Trophoblast cell (in vitro differentiated cells and primary cell): ENCODE measurements around the gene CYP2E1.

Experiments used
- DNase-seq, 2 donors: peaks; one replicate each; pipeline ENCODE4 v3.0.0-alpha.2; 2016
- H2AFZ ChIP-seq: 2 replicates; pipeline ENCODE4 v1.6.1; 2013; ENCODE audit warnings: low read length, moderate library complexity, mild to moderate bottlenecking; ENCODE audit not compliant: insufficient read depth, poor library complexity
- H2AK5ac ChIP-seq: 2 replicates; pipeline ENCODE4 v1.6.1; 2013; ENCODE audit warnings: mild to moderate bottlenecking, low read length
- H2BK120ac ChIP-seq: 2 replicates; pipeline ENCODE4 v1.6.1; 2013; ENCODE audit warnings: low read length, mild to moderate bottlenecking, moderate library complexity; ENCODE audit not compliant: insufficient read depth, poor library complexity
- H2BK12ac ChIP-seq: 2 replicates; pipeline ENCODE4 v1.6.1; 2013; ENCODE audit warnings: mild to moderate bottlenecking, low read length, moderate library complexity
- H2BK5ac ChIP-seq: 2 replicates; pipeline ENCODE4 v1.6.1; 2013; ENCODE audit warnings: low read length, low read depth, moderate library complexity, mild to moderate bottlenecking; ENCODE audit not compliant: poor library complexity
- H3K14ac ChIP-seq: 2 replicates; pipeline ENCODE4 v1.6.1; 2013; ENCODE audit warnings: mild to moderate bottlenecking, low read length
- H3K18ac ChIP-seq: 2 replicates; pipeline ENCODE4 v1.6.1; 2013; ENCODE audit warnings: mild to moderate bottlenecking, low read length
- H3K23ac ChIP-seq: 2 replicates; pipeline ENCODE4 v1.6.1; 2013; ENCODE audit warnings: low read length
- H3K27ac ChIP-seq: 2 replicates; pipeline ENCODE4 v1.5.1; 2013; ENCODE audit warnings: low read depth, mild to moderate bottlenecking, inconsistent platforms, low read length, moderate library complexity
- H3K27me3 ChIP-seq: 2 replicates; pipeline ENCODE4 v1.6.1; 2013; ENCODE audit warnings: inconsistent platforms, mild to moderate bottlenecking, low read length, moderate library complexity; ENCODE audit not compliant: insufficient read depth
- H3K36me3 ChIP-seq, 2 experiments: 1 replicate in 1 of 2; 2 replicates in 1 of 2; pipeline ENCODE4 v1.6.1; 2013; ENCODE audit warnings: low read length in 2 of 2, mild to moderate bottlenecking in 2 of 2, moderate library complexity in 1 of 2; ENCODE audit not compliant: insufficient read depth in 2 of 2, control insufficient read depth in 1 of 2
- H3K4ac ChIP-seq: 2 replicates; pipeline ENCODE4 v1.6.1; 2013; ENCODE audit warnings: low read depth, mild to moderate bottlenecking, low read length, moderate library complexity
- H3K4me1 ChIP-seq, 2 experiments: 1 replicate in 1 of 2; 2 replicates in 1 of 2; pipeline ENCODE4 v1.6.1; 2013; ENCODE audit warnings: low read length in 2 of 2, mild to moderate bottlenecking in 2 of 2, moderate library complexity in 1 of 2; ENCODE audit not compliant: insufficient read depth in 2 of 2, control insufficient read depth in 1 of 2
- H3K4me2 ChIP-seq: 2 replicates; pipeline ENCODE4 v1.6.1; 2013; ENCODE audit warnings: inconsistent platforms, mild to moderate bottlenecking, low read length, moderate library complexity
- H3K4me3 ChIP-seq: 2 replicates; pipeline ENCODE4 v1.5.1; 2013; ENCODE audit warnings: mild to moderate bottlenecking, low read depth, low read length, inconsistent platforms
- H3K79me1 ChIP-seq: one replicate; pipeline ENCODE4 v1.6.1; 2013; ENCODE audit warnings: low read length
- H3K79me2 ChIP-seq: 2 replicates; pipeline ENCODE4 v1.6.1; 2013; ENCODE audit warnings: low read length, mild to moderate bottlenecking; ENCODE audit not compliant: control insufficient read depth, insufficient read depth, poor library complexity
- H3K9ac ChIP-seq: 2 replicates; pipeline ENCODE4 v1.6.1; 2013; ENCODE audit warnings: mild to moderate bottlenecking, low read length
- H3K9me3 ChIP-seq: 2 replicates; pipeline ENCODE4 v1.6.1; 2013; ENCODE audit warnings: low read depth, mild to moderate bottlenecking, control low read depth, inconsistent platforms, low read length; ENCODE audit not compliant: insufficient read depth
- H4K12ac ChIP-seq: 2 replicates; pipeline ENCODE4 v1.6.1; 2013; ENCODE audit warnings: low read depth, mild to moderate bottlenecking, low read length, moderate library complexity
- H4K8ac ChIP-seq: 2 replicates; pipeline ENCODE4 v1.6.1; 2013; ENCODE audit warnings: low read depth, mild to moderate bottlenecking, low read length, moderate library complexity
- H4K91ac ChIP-seq: one replicate; pipeline ENCODE4 v1.6.1; 2013; ENCODE audit warnings: low read depth, mild to moderate bottlenecking, low read length, moderate library complexity
- WGBS: extraction: QIAGEN DNeasy Blood & Tissue Kit; methylation state at CpG from one replicate; pipeline ENCODE4 v1.1.7; 2013; ENCODE audit warnings: missing lambda C conversion rate; ENCODE audit not compliant: insufficient read length, insufficient coverage; ENCODE audit errors: extremely low coverage; 5-methylcytosine and 5-hydroxymethylcytosine counted together

CYP2E1 gene

GRCh38 chr10:133555521-133555920 is 28.4 kb downstream of the CYP2E1 start:
- no peak overlapping the region for H3K14ac ChIP-seq
- H2AFZ ChIP-seq: no peak overlapping the region

DNA sequence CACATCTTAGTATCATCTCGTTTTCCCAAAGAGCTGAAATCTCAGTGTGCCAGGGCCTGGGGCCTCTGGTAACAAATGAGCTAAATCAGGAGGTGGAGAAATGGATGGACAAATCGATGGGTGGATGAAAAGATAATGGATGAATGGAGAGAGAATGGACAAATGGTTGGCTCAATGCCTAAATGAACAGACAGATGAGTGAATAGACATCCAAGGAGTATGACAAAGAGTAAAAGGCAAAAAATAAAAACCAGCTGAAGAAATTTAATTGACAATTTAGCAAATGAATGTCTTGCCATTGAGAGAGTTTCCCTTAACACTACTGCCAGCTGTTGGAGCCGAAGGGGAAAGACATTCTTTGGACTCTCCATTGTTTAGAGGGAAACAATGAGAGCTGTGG is 30.2 kb downstream of the CYP2E1 start:
- Histone ChIP-seq H3K27me3 (no peaks in the 10 kb centered on the region), H3K27ac (no peak overlapping the region), H3K4ac (no peak overlapping the region), H3K4me3 (no peak overlapping the region), H2BK5ac (no peak overlapping the region), H3K4me2 (no peak overlapping the region), H3K9me3 (peaks cover 52% of the 10 kb centered on the region), H3K23ac (no peak overlapping the region), H3K9ac (no peak overlapping the region), H2AK5ac (no peak overlapping the region), H3K79me1 (no peaks in the 10 kb centered on the region), H2BK120ac (no peak overlapping the region), H3K36me3 (no peaks in the 10 kb centered on the region), H4K8ac (no peak overlapping the region), H4K12ac (no peak overlapping the region), H3K4me1 (no peaks in the 10 kb centered on the region), H4K91ac (no peak overlapping the region), H3K14ac (no peak overlapping the region), H3K18ac (no peak overlapping the region), H2BK12ac (no peak overlapping the region), H2AFZ (no peak overlapping the region), H3K79me2 (no peaks in the 10 kb centered on the region)
- DNase-seq: no peak
- WGBS: no CpG with 5 or more reads among the region's 3 CpGs

More at GRCh38 chr10:133555521-133555920, 28.4 kb downstream of the CYP2E1 start:
- H2AK5ac ChIP-seq: no peak overlapping the region
- no peaks in the 10 kb centered on the region for H3K36me3 ChIP-seq
- no CpG with 5 or more reads among the region's 8 CpGs for WGBS
- H2BK120ac ChIP-seq: no peak overlapping the region
- H3K27ac ChIP-seq: no peak overlapping the region
- H2BK12ac ChIP-seq: no peak overlapping the region
- no peak overlapping the region for H3K23ac ChIP-seq
- no peak overlapping the region for H2BK5ac ChIP-seq
- no peak for DNase-seq
- no peak overlapping the region for H4K8ac ChIP-seq
- H3K4me3 ChIP-seq: no peak overlapping the region
- H3K9ac ChIP-seq: no peak overlapping the region
- no peak overlapping the region for H3K4ac ChIP-seq
- H4K91ac ChIP-seq: no peak overlapping the region
- H3K27me3 ChIP-seq: no peaks in the 10 kb centered on the region
- H3K4me1 ChIP-seq: no peaks in the 10 kb centered on the region
- no peaks in the 10 kb centered on the region for H3K79me1 ChIP-seq
- H4K12ac ChIP-seq: no peak overlapping the region
- no peaks in the 10 kb centered on the region for H3K79me2 ChIP-seq
- no peak overlapping the region for H3K18ac ChIP-seq
- peaks cover 52% of the 10 kb centered on the region for H3K9me3 ChIP-seq
- H3K4me2 ChIP-seq: no peak overlapping the region

DNA sequence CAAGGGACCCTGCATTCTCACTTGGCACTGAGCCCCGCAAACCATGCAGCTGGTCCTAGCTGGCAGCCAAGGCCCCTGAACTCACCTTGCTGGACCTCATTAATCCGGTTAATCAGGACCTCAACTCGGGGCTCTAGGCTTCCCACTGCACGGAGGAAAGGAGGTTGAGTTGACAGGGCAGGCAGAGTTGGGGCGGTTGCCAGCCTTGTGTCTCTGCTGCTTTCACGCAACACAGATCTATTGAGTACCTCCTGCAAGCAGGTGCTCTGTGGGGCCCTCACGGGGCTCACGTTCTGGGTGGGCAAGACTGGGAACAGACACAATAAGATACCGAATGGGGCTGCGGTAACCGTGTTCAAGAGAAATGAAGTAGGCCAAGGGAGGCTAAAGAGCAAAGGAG is 32.1 kb downstream of the CYP2E1 start:
- H2AFZ ChIP-seq: no peak overlapping the region
- H3K9me3 ChIP-seq: peaks cover 56% of the 10 kb centered on the region
- H3K79me2 ChIP-seq: no peaks in the 10 kb centered on the region
- H2BK120ac ChIP-seq: no peak overlapping the region
- no peak overlapping the region for H3K4ac ChIP-seq
- no peak overlapping the region for H2BK12ac ChIP-seq
- no peak overlapping the region for H4K8ac ChIP-seq
- no peak overlapping the region for H3K14ac ChIP-seq
- no CpG with 5 or more reads among the region's 11 CpGs for WGBS
- H3K9ac ChIP-seq: no peak overlapping the region
- no peaks in the 10 kb centered on the region for H3K27me3 ChIP-seq
- H3K36me3 ChIP-seq: no peaks in the 10 kb centered on the region
- H3K4me2 ChIP-seq: no peak overlapping the region
- H2AK5ac ChIP-seq: no peak overlapping the region
- H4K91ac ChIP-seq: no peak overlapping the region
- H4K12ac ChIP-seq: no peak overlapping the region
- no peak overlapping the region for H3K23ac ChIP-seq
- no peak overlapping the region for H3K27ac ChIP-seq
- no peak overlapping the region for H2BK5ac ChIP-seq
- H3K4me3 ChIP-seq: no peak overlapping the region
- DNase-seq: no peak
- no peaks in the 10 kb centered on the region for H3K4me1 ChIP-seq
- H3K18ac ChIP-seq: no peak overlapping the region
- H3K79me1 ChIP-seq: no peaks in the 10 kb centered on the region

DNA sequence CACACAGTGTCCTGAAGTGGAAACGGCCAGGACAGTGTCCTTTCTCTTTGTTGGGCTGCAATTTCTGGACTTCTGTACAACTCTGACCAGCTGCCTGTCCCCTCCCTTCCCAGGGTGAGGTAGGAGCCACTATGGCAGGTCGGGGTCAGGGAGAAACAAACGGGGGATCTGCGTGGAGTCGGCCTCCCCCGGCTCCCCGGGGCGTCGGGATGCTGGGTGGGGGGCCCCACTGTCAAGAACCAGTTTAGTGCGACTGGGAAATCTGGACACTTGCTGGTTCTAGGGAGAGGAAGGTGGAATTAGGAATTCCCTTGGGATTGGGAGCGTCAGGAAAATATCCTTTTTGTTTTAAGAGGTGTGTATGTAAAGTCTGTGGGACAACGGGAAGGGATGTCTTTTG is 37.7 kb downstream of the CYP2E1 start:
- no peak overlapping the region for H3K4ac ChIP-seq
- no peak overlapping the region for H3K14ac ChIP-seq
- no peak overlapping the region for H3K9ac ChIP-seq
- H3K79me2 ChIP-seq: no peaks in the 10 kb centered on the region
- H3K9me3 ChIP-seq: peaks cover 44% of the 10 kb centered on the region
- H3K79me1 ChIP-seq: no peaks in the 10 kb centered on the region
- DNase-seq: no peak
- H3K4me2 ChIP-seq: no peak overlapping the region
- H2BK12ac ChIP-seq: no peak overlapping the region
- no peak overlapping the region for H3K27ac ChIP-seq
- no peak overlapping the region for H2AFZ ChIP-seq
- WGBS: no CpG with 5 or more reads among the region's 12 CpGs
- no peaks in the 10 kb centered on the region for H3K27me3 ChIP-seq
- no peak overlapping the region for H4K8ac ChIP-seq
- no peak overlapping the region for H4K12ac ChIP-seq
- H4K91ac ChIP-seq: no peak overlapping the region
- no peaks in the 10 kb centered on the region for H3K36me3 ChIP-seq
- H3K4me3 ChIP-seq: no peak overlapping the region
- no peak overlapping the region for H2BK5ac ChIP-seq
- H2BK120ac ChIP-seq: no peak overlapping the region
- H3K23ac ChIP-seq: no peak overlapping the region
- no peak overlapping the region for H2AK5ac ChIP-seq
- H3K18ac ChIP-seq: no peak overlapping the region
- no peaks in the 10 kb centered on the region for H3K4me1 ChIP-seq
